IPS-20b (cell line): Measurements from ENCODE around the gene DIPK1A.

ENCODE experiments used
- H3K27ac ChIP-seq: one replicate; pipeline ENCODE4 v1.5.1; 2013; ENCODE audit warnings: low read length
- H3K27me3 ChIP-seq: 2 replicates; pipeline ENCODE4 v1.6.1; 2013; ENCODE audit warnings: mild to moderate bottlenecking, low read length, inconsistent platforms; ENCODE audit not compliant: insufficient read depth
- H3K36me3 ChIP-seq: 2 replicates; pipeline ENCODE4 v1.6.1; 2013; ENCODE audit warnings: low read depth, mild to moderate bottlenecking, inconsistent platforms, low read length, moderate library complexity; ENCODE audit not compliant: insufficient read depth
- H3K4me1 ChIP-seq: 2 replicates; pipeline ENCODE4 v1.6.1; 2013; ENCODE audit warnings: mild to moderate bottlenecking, control low read depth, inconsistent platforms, low read length, moderate library complexity; ENCODE audit not compliant: insufficient read depth
- H3K4me3 ChIP-seq: 2 replicates; pipeline ENCODE4 v1.5.1; 2013; ENCODE audit warnings: mild to moderate bottlenecking, low read length, inconsistent platforms
- H3K9ac ChIP-seq: 2 replicates; pipeline ENCODE4 v1.6.1; 2013; ENCODE audit warnings: low read depth, mild to moderate bottlenecking, inconsistent platforms, low read length, moderate library complexity
- H3K9me3 ChIP-seq: 2 replicates; pipeline ENCODE4 v1.6.1; 2013; ENCODE audit warnings: mild to moderate bottlenecking, low read depth, low read length, inconsistent platforms; ENCODE audit not compliant: insufficient read depth

The DIPK1A gene

DNA sequence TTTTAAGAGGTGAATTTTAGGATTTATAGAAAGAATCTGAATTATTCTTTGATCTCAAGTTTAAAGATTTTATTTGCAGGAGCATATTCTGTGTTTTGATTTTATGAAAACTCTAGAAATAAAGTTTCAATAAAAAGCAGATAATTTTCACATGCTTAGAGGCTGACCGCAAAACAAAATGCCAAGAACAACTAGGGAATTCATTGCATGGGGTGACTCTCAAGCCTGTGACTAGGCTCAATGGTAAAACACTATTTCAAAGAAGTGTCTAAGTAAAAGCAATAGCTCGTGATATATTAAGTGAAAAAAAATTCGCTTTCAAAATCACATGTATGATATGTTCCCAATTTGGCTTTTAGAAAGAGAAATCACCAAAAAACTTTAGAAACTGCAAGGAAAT lies 79.9 kb downstream of the DIPK1A start:
- H3K4me1 ChIP-seq: peaks cover 5% of the 10 kb centered on the region; the same call in 1 of the 2 replicates
- H3K9ac ChIP-seq: no peak overlapping the region
- no peaks in the 10 kb centered on the region for H3K36me3 ChIP-seq
- no peak overlapping the region for H3K4me3 ChIP-seq
- no peaks in the 10 kb centered on the region for H3K27me3 ChIP-seq
- no peak overlapping the region for H3K27ac ChIP-seq
- no peaks in the 10 kb centered on the region for H3K9me3 ChIP-seq

- no peak overlapping the region for H3K4me3 ChIP-seq
- no peaks in the 10 kb centered on the region for H3K27me3 ChIP-seq
- H3K9ac ChIP-seq: no peak overlapping the region
- no peak overlapping the region for H3K27ac ChIP-seq
- peaks cover 5% of the 10 kb centered on the region; the same call in 1 of the 2 replicates for H3K4me1 ChIP-seq
- H3K36me3 ChIP-seq: no peaks in the 10 kb centered on the region
- H3K9me3 ChIP-seq: no peaks in the 10 kb centered on the region
Measured at GRCh38 chr1:92879316-92879968, 81.8 kb downstream of the DIPK1A start.

- Histone ChIP-seq H3K27ac (no peak overlapping the region), H3K27me3 (no peaks in the 10 kb centered on the region), H3K36me3 (no peaks in the 10 kb centered on the region), H3K9me3 (peaks cover 3% of the 10 kb centered on the region; the same call in 1 of the 2 replicates), H3K4me1 (peaks cover 5% of the 10 kb centered on the region; the same call in 1 of the 2 replicates), H3K9ac (no peak overlapping the region), H3K4me3 (no peak overlapping the region)
Measured at GRCh38 chr1:92877792-92878191, 83.5 kb downstream of the DIPK1A start.

DNA sequence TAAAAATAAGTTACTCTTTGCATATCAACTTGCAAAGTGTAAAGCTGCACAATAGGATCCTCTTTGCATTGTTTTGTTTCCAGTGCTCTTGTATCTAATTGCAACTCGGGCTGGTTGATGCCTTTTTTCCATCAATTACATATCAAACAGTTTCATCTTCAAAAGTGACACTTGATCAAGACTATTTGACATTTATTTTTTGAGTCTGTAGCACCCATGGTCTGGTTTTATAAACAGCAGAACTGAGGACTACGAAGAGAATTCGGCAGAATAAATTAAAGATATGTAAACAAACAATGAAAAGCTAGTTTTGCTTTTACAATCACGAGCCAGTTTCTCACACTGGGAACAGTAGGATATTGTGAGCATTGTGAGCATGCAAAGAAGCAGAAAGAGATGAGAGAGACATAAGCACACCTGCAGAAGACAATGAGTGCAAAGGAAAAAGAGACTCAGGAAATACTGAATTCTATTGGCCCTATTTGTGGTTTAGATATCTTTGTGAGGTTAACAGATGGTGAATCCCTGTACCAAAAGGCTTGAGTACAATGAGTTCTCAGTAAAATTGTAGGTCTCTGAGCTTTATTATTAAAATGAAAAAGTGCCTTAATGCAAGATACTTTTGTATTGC lies 84.1 kb downstream of the DIPK1A start:
- no peak overlapping the region for H3K4me3 ChIP-seq
- H3K4me1 ChIP-seq: peaks cover 5% of the 10 kb centered on the region; the same call in 1 of the 2 replicates
- H3K36me3 ChIP-seq: no peaks in the 10 kb centered on the region
- H3K9ac ChIP-seq: no peak overlapping the region
- no peak overlapping the region for H3K27ac ChIP-seq
- H3K27me3 ChIP-seq: no peaks in the 10 kb centered on the region
- peaks cover 7% of the 10 kb centered on the region; the same call in 1 of the 2 replicates for H3K9me3 ChIP-seq

DNA sequence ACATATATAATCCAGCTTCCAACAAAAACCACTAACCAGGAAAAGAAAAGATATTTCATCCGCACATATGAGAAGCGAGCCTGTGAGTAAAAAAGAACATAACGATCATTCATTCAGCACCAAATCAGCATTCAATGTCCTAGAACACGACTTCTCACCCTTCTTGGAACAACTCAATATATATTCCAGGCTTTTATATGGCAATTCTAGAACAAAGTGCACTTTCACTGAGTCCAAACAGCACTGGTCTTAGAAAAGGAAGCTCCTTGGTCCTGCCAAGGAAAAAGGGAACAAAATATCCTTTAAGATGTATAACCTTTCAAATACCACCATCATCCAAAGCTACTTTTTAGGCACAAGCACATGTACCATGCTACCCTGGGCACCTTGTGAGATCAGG lies 84.9 kb downstream of the DIPK1A start:
- H3K9me3 ChIP-seq: peaks cover 7% of the 10 kb centered on the region; the same call in 1 of the 2 replicates
- H3K27me3 ChIP-seq: no peaks in the 10 kb centered on the region
- H3K4me1 ChIP-seq: peaks cover 5% of the 10 kb centered on the region; the same call in 1 of the 2 replicates
- no peak overlapping the region for H3K4me3 ChIP-seq
- no peak overlapping the region for H3K27ac ChIP-seq
- H3K36me3 ChIP-seq: no peaks in the 10 kb centered on the region
- H3K9ac ChIP-seq: no peak overlapping the region

DNA sequence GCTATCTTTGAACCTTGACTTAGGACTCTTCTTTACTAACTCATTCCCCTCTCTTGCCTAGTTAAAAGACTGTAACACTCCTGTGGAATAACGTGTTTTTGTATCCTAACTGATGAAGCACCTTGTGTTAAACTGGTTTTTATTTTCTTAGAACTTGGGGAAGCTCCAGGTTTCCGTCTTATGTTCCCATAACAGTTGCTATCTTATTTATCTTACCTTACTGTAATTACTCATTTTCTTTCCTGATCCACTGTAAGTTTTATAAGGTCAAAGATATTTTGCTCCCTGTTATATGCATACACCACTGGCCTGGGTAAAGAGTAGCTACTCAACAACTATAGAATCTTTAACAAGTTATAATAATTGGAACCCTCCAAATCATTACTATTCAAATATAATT lies 86.3 kb downstream of the DIPK1A start:
- peaks cover 5% of the 10 kb centered on the region; the same call in 1 of the 2 replicates for H3K4me1 ChIP-seq

GRCh38 chr1:92872719-92873118 lies 88.5 kb downstream of the DIPK1A start:
- Histone ChIP-seq H3K36me3 (no peaks in the 10 kb centered on the region), H3K9ac (no peak overlapping the region), H3K4me1 (no peaks in the 10 kb centered on the region), H3K9me3 (peaks cover 7% of the 10 kb centered on the region; the same call in 1 of the 2 replicates), H3K4me3 (no peak overlapping the region), H3K27ac (no peak overlapping the region), H3K27me3 (no peaks in the 10 kb centered on the region)

More for the DNA sequence above, 86.3 kb downstream of the DIPK1A start:
- H3K27ac ChIP-seq: no peak overlapping the region
- no peak overlapping the region for H3K9ac ChIP-seq
- no peaks in the 10 kb centered on the region for H3K36me3 ChIP-seq
- H3K4me3 ChIP-seq: no peak overlapping the region
- no peaks in the 10 kb centered on the region for H3K27me3 ChIP-seq
- H3K9me3 ChIP-seq: peaks cover 7% of the 10 kb centered on the region; the same call in 1 of the 2 replicates

DNA sequence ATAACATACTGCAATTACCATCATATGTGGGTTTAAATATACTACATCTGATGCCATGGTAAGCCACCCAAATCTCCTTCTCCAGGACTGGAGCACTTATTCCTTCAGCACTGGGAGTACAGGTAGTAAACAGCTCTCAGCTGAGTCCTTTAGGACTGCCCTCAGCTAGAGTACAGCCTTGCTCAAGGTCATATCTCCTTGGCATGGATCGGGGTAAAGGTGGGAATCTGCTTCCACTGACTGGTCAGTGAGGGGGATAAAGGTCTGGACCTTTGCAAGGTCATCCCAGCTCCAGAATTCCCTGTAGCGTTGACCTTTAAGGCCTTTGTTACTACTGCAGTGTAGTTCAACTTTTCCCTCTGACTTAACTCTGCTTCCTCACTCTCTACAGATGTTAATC lies 90.7 kb downstream of the DIPK1A start:
- Histone ChIP-seq H3K27me3 (no peaks in the 10 kb centered on the region), H3K9me3 (peaks cover 7% of the 10 kb centered on the region; the same call in 1 of the 2 replicates), H3K27ac (no peak overlapping the region), H3K4me3 (no peak overlapping the region), H3K4me1 (no peaks in the 10 kb centered on the region), H3K9ac (no peak overlapping the region), H3K36me3 (no peaks in the 10 kb centered on the region)

- H3K27me3 ChIP-seq: no peaks in the 10 kb centered on the region
- no peaks in the 10 kb centered on the region for H3K36me3 ChIP-seq
- no peaks in the 10 kb centered on the region for H3K9me3 ChIP-seq
- no peaks in the 10 kb centered on the region for H3K4me1 ChIP-seq
- no peak overlapping the region for H3K9ac ChIP-seq
- H3K27ac ChIP-seq: no peak overlapping the region
- no peak overlapping the region for H3K4me3 ChIP-seq
Measured at GRCh38 chr1:92864131-92864530, 97.1 kb downstream of the DIPK1A start.

- Histone ChIP-seq H3K36me3 (no peaks in the 10 kb centered on the region), H3K9me3 (no peaks in the 10 kb centered on the region), H3K27ac (no peak overlapping the region), H3K4me1 (no peaks in the 10 kb centered on the region), H3K4me3 (no peak overlapping the region), H3K9ac (no peak overlapping the region), H3K27me3 (no peaks in the 10 kb centered on the region)
Measured at GRCh38 chr1:92862605-92863004, 98.7 kb downstream of the DIPK1A start.

- Histone ChIP-seq H3K27ac (no peak overlapping the region), H3K9ac (no peak overlapping the region), H3K36me3 (no peaks in the 10 kb centered on the region)
Measured at GRCh38 chr1:92859400-92860039, 101.7 kb downstream of the DIPK1A start.

More at GRCh38 chr1:92859400-92860039, 101.7 kb downstream of the DIPK1A start:
- Histone ChIP-seq H3K4me1 (no peaks in the 10 kb centered on the region), H3K9me3 (no peaks in the 10 kb centered on the region), H3K4me3 (no peak overlapping the region), H3K27me3 (no peaks in the 10 kb centered on the region)
